Stimulated activated CD4-positive, alpha-beta T cell treated with anti-CD3 and anti-CD28 coated beads, Interleukin-2, amount 100 ng/mL, for 4 hours (primary cell): ENCODE measurements around the gene PROX2.

Source experiments
- DNase-seq: peaks from one replicate; pipeline ENCODE4 v3.0.0-alpha.2; 2020; ENCODE audit warnings: low read depth

PROX2 gene

DNA sequence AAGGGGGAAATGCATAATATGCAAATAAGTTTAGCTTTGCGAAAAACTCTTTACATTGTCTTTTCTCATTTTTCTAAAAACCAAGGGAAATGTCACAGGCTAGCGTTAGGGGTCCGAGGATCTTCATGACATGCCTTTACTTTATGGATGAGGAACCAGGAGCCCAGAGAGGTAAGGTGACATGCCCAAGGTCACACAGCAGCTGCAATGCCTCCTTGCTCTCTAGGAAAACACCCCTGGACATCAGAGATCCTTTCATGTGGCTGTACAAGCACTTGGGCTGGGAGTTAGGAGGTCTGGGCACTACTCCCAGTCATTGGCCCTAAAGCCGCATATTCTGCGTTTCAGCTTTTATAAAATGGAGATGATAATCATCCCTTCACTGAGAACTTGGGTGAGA is 741 bp downstream of the PROX2 start:
- no peak for DNase-seq

DNA sequence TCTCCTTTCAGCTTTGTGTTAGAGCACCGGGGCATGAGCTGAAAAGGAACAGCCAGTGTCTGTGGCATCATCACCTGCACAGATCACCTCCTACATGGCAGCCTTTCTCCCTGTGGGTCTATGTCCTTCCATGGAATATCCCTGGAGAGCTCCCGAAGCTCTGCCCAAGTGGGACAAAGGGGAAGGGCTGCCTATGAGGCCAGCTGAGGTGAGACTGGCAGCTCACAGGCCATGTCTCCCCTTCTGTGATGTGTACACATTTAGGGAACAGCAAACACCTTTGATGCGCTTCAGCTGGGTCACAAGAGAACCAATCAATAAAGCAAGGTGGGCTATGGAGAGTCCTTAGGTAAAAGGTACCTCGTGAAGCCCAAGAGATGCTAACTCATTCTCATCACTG is 4.1 kb downstream of the PROX2 start:
- no peak for DNase-seq

GRCh38 chr14:74868739-74869138 is 7.2 kb downstream of the PROX2 start:
- no peak for DNase-seq

DNA sequence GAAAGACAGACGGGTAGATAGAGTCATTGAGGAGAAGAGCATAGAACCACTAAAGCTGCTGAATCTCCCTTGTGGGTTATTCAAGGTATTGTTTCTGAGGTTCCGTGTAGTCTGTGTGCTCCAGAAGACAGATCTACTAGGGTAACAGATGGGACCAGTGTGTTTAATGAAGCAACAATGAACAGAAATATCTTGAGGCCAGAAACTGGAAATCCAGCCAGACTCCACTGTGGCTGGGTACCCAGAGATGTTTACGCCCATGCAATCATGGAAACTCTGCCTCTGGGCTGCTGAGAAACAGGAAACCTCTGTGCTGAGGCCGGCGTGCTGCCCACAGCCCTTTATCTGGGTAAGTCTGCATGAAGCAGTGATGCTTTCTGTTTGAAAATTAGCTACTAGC is 8.3 kb downstream of the PROX2 start:
- peak; percentile 28 for DNase-seq

GRCh38 chr14:74866708-74867389 is 9.1 kb downstream of the PROX2 start:
- DNase-seq = no peak

DNA sequence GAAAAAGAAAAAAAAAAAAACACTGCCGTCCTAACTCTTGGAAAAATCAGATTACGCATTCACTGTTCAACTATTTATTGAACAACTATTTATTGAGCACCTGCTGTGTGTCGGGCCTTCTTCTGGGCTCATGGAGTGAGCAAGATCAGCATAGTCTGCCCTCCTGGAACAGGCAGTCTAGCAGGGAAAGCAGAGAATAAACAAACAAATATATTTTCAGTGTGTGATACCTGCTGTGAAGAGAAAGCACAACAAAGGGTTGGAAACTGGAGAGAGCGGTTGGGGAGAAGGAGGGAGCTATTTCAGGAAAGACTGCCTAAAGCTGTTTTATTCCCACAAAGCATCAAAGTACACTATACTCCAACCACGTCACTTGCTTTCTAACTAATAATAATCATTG is 10.8 kb downstream of the PROX2 start:
- DNase-seq = no peak

DNA sequence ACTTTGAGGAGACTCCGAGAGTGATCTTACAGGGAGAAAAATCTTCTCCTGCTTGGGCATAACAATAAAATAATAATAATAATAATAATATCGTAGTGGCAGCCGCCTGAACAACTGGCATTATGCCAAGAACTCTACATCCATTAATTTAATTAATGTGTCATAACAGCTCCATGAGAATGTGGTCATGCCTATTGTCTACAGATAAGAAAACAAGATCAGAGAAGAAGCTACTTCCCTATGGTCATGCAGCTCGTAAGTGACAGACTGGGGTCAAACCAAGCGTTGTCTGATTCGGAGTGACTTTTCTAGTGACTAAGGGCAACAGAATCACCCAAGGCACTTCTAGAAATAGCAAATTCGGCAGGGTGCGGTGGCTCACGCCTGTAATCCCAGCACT is 11.7 kb downstream of the PROX2 start:
- DNase-seq = no peak

DNA sequence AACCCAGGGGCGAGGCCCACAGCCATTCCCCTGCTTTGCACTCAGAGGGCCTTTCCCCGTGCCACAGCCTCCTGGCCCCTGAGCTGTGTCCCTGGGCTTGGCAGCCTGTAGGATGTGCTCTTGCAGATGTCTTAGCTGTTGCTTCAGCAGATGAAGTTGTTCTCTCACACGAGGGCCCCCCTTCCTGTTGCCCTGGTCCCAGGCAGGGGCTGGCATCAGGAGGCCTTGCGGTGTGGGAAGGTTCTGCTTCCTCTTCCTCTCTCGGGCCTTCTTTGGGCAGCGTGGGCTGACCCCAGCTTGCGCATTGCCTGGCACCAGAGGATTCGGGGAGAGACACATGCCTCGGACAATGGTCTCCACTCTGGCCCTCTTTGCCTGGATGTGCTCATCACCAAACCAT is 12.7 kb downstream of the PROX2 start:
- no peak for DNase-seq

GRCh38 chr14:74861734-74862090 is 14.2 kb downstream of the PROX2 start:
- DNase-seq = no peak

DNA sequence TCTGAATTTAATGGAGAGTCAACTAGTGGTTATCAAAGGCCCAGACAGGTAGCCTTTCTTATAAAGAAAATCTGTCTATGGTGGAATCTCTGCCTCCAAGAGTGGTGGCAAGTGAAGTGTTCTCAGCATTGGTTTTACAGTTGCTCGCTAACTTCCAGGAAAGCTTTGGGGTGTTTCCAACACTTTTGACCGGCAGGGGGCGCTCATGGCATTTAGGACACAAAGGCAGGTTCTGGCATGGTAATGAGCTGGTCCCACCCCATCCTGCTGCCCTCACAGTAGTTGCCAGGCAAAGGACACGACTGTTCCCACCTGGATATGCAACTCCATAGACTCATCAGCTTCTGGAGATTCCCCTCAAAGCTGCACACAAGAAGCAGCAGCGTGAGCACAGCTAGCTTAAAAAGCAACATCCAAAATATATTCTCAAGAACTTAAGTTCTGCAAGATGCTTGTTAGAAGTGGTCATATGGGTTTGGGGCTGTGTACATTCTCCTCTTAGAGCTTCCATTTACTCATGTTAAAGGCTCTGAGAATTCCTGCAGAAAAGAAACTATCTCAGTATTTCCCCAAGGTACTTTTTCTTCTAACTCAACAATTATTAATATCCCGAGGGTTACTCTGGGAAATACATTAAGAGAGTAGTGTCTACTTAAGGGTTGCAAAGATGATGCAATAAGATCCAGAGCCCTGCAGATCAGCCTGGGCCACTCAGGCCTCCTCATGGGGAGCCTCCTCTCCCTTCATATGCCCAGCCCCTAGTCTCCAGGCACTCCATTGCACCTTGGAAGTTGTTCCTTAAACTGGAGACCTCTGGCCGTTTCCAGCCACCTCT is 14.8 kb downstream of the PROX2 start:
- peak; percentile 85 for DNase-seq

GRCh38 chr14:74859757-74860552 is 16.0 kb downstream of the PROX2 start:
- DNase-seq = no peak

- no peak for DNase-seq
Observed at GRCh38 chr14:74858022-74858421, 17.9 kb downstream of the PROX2 start.

DNA sequence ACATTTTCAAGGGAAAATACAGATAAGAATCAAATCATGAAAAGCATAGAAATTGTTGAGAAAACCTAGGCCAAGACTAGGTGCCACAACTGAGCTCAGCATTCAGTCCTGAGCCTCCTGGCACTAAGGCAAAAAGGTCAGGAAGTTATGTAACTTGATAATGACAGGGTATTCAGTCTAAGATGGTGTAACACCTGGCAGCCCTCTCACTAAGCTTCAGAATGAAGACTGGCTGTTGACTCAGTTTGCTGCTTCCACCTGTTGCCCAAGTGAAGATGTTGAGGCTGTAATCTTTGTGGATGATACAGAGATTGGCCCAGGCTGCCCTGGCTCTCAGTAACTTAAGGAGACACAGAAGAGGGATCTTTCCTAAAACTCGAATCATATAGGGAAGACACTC is 19.6 kb downstream of the PROX2 start:
- no peak for DNase-seq

GRCh38 chr14:74855945-74856344 is 20.0 kb downstream of the PROX2 start:
- DNase-seq = no peak

- no peak for DNase-seq
Observed at GRCh38 chr14:74855021-74855420, 20.9 kb downstream of the PROX2 start.

DNA sequence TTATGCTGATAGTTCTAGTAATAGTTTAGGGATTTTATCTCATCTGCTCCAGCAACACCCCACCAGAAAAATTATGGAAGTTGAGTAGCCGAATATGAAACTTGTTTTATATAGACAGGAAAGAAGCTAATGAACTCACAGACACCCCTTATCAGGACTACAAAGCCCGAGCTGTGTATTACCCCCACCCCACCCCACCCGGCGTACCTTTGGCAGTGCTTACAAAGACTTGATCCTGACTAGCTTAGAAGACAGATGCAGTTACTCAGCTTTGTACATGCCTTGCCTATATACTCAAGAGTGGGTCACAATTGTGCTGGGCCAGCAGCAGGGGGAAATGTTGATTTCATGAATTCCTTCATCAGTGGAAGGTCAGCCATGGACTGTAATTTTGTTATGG is 22.4 kb downstream of the PROX2 start:
- no peak for DNase-seq

DNA sequence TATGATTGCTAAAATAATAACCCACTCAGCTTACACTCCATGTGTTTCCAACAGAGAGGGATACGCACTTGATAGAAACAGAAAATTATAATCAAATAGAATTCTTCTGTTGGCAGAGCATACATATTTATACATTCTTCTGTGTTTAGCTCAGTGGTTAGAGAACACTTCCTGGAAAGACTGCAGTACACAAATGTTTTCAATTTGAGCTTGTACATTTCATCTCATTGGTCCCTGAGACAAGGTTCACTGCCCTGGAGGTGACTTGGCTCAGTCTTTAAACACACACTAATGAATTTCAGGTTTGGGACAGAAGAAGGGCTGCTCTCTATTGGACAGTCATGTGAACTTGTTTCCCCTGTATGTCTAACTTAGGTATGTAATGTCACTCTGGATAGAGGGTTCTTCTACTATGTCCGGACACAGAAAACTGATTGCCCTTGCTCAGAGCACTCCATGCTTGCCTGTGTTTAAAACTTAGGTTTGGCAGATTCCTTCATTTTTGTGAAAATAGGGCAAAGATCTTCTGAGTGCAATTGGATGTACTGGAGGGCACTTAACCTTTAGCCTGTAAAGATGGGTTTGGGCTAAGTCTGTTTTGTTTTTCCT is 22.9 kb downstream of the PROX2 start:
- DNase-seq = no peak

GRCh38 chr14:74848768-74849167 is 27.2 kb downstream of the PROX2 start:
- DNase-seq = no peak

GRCh38 chr14:74846968-74847665 is 28.8 kb downstream of the PROX2 start:
- DNase-seq = no peak

GRCh38 chr14:74846168-74846567 is 29.8 kb downstream of the PROX2 start:
- DNase-seq = no peak

- no peak for DNase-seq
Observed at GRCh38 chr14:74843653-74844052, 32.3 kb downstream of the PROX2 start.
